DND-41 (cell line): Measurements from ENCODE around the gene NDNF.
A peak's percentile ranks its signal among the peaks of the same experiment; 100 is the strongest.

Experiments used
- ATAC-seq: fragments of 200-7000 bp; cut with Tn5 transposase; 3 replicates; pipeline ENCODE4 v1.9.1; 2021; ENCODE audit warnings: low read depth; ENCODE audit not compliant: insufficient read depth
- DNase-seq: peaks from one replicate; pipeline ENCODE4 v3.0.0-alpha.2; 2020
- H2AFZ ChIP-seq: 2 replicates; pipeline ENCODE4 v1.6.0; 2012; ENCODE audit warnings: low read depth, low read length
- H3K27ac ChIP-seq: 2 replicates; pipeline ENCODE4 v1.5.1; 2012; ENCODE audit warnings: low read length, inconsistent platforms
- H3K27me3 ChIP-seq: fragments of 200-600 bp; sonication (generic); 2 replicates; pipeline ENCODE4 v1.6.0; 2012; ENCODE audit warnings: low read length, mild to moderate bottlenecking, inconsistent platforms; ENCODE audit not compliant: insufficient read depth, poor library complexity
- H3K36me3 ChIP-seq: 2 replicates; pipeline ENCODE4 v1.5.1; 2012; ENCODE audit warnings: low read length, inconsistent platforms; ENCODE audit not compliant: insufficient read depth
- H3K4me1 ChIP-seq: 2 replicates; pipeline ENCODE4 v1.5.1; 2012; ENCODE audit warnings: mild to moderate bottlenecking, low read length; ENCODE audit not compliant: insufficient read depth
- H3K4me2 ChIP-seq: 2 replicates; pipeline ENCODE4 v1.6.0; 2012; ENCODE audit warnings: mild to moderate bottlenecking, moderate library complexity, low read length, inconsistent platforms; ENCODE audit not compliant: insufficient read depth
- H3K4me3 ChIP-seq, 2 experiments: fragments of 200-600 bp in 1 of 2; shearing (Covaris generic) in 1 of 2; 2 replicates each; pipeline ENCODE4 v1.5.1; 2012 to 2016; ENCODE audit warnings: inconsistent platforms in 2 of 2, low read length in 2 of 2, mild to moderate bottlenecking in 2 of 2, low read depth in 1 of 2, moderate library complexity in 1 of 2
- H3K79me2 ChIP-seq: 2 replicates; pipeline ENCODE4 v1.6.0; 2012; ENCODE audit warnings: low read length, inconsistent platforms; ENCODE audit not compliant: insufficient read depth
- H3K9ac ChIP-seq: 2 replicates; pipeline ENCODE4 v1.6.0; 2012; ENCODE audit warnings: low read depth, mild to moderate bottlenecking, inconsistent platforms, low read length, moderate library complexity
- H3K9me3 ChIP-seq: 2 replicates; pipeline ENCODE4 v1.5.1; 2012; ENCODE audit warnings: low read length, moderate library complexity, mild to moderate bottlenecking, inconsistent platforms; ENCODE audit not compliant: insufficient read depth, severe bottlenecking
- H4K20me1 ChIP-seq: 2 replicates; pipeline ENCODE4 v1.6.0; 2012; ENCODE audit warnings: low read length; ENCODE audit not compliant: insufficient read depth
- EZH2 ChIP-seq: IDR thresholded peaks from 3 replicates; pipeline ENCODE4 v1.6.1; 2012; ENCODE audit warnings: borderline replicate concordance, low read depth, mild to moderate bottlenecking, moderate library complexity, low read length, inconsistent platforms; ENCODE audit not compliant: severe bottlenecking
- TF ChIP-seq, protein P1 (sequence below): IDR thresholded peaks from 2 replicates; pipeline ENCODE4 v1.5.1; 2012; ENCODE audit warnings: borderline replicate concordance, low read length, moderate library complexity, mild to moderate bottlenecking; ENCODE audit not compliant: poor library complexity, severe bottlenecking; ENCODE audit errors: extremely low read depth

Gene NDNF

DNA sequence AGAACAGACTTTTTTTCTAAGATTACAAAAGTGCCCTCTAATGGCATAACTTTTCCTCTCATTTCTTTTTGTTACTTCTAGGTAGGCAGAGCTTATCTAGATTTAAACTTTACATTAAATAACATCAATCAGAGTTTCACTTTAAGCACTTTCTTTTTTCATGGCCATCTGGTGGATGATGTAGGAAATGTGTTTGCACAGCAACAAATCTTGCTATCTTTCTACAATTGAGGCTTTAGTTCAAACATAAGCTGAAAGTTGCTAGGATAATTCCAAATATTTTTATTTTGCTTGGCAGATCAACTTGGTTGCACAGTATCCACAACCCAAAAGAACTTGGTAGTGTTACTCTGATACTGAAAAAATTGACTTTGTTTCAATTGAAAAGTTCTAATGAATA lies 22.0 kb downstream of the NDNF start:
- no peak overlapping the region for H3K4me2 ChIP-seq
- no peak overlapping the region for H3K9ac ChIP-seq
- H3K4me1 ChIP-seq: 0 out of 2 replicates have a peak, but pooled peaks cover 4% of the 10 kb centered on the region
- H3K36me3 ChIP-seq: no peaks in the 10 kb centered on the region
- H3K4me3 ChIP-seq: no peak overlapping the region
- no peaks in the 10 kb centered on the region for H3K27me3 ChIP-seq
- ATAC-seq: no peak
- H3K79me2 ChIP-seq: no peaks in the 10 kb centered on the region
- H3K27ac ChIP-seq: no peak overlapping the region
- TF ChIP-seq EZH2: no peak
- TF ChIP-seq, protein P1, sequence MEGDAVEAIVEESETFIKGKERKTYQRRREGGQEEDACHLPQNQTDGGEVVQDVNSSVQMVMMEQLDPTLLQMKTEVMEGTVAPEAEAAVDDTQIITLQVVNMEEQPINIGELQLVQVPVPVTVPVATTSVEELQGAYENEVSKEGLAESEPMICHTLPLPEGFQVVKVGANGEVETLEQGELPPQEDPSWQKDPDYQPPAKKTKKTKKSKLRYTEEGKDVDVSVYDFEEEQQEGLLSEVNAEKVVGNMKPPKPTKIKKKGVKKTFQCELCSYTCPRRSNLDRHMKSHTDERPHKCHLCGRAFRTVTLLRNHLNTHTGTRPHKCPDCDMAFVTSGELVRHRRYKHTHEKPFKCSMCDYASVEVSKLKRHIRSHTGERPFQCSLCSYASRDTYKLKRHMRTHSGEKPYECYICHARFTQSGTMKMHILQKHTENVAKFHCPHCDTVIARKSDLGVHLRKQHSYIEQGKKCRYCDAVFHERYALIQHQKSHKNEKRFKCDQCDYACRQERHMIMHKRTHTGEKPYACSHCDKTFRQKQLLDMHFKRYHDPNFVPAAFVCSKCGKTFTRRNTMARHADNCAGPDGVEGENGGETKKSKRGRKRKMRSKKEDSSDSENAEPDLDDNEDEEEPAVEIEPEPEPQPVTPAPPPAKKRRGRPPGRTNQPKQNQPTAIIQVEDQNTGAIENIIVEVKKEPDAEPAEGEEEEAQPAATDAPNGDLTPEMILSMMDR: peak; percentile 44
- no peaks in the 10 kb centered on the region for H4K20me1 ChIP-seq
- DNase-seq: no peak
- no peak overlapping the region for H2AFZ ChIP-seq
- H3K9me3 ChIP-seq: no peaks in the 10 kb centered on the region

DNA sequence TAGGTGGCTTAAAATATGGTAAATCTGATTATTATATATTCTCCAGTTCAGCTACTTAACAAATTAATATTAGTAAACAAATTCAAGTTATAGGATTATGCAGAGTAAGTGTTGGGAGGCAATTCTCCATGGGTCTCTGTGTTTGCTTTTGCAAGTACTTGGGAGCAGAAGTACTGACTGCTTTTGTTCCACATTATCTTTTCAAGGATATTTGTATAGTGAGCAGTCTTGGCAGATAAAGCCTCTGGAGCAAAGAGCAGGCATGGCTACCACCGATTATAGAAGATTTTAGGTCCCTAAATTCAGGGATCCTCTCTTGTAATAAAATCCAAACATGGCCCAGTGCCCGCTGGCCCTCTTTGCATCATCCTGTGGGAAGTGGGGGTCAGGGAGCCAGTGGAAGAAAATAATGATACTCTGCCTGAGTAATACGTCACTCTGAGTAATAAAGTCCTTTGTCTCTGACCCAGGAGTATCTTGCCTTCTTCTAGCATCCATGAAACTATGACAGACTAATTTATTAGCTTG lies 23.2 kb downstream of the NDNF start:
- no peaks in the 10 kb centered on the region for H3K36me3 ChIP-seq

DNA sequence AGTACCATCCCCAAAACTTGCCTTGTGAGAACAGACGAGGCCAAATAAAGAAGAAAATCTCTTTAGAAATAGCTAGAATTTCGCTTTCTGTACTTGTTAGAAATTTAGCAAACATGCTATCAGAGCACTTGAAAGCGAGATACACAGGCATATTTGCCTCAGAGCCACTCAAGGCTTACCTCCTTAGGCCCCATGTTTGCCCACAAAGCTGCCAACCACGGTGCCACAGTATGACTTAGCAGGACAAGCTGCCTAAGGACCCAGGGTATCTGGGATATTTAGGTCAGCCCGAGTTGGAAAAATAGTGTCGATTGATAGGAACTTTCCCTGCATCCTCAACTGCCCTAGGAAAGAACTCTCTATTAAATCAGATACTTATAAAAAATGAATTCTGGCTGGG lies 24.2 kb downstream of the NDNF start:
- ATAC-seq: no peak
- TF ChIP-seq, protein P1: no peak
- no peak for TF ChIP-seq EZH2
- no peaks in the 10 kb centered on the region for H3K27me3 ChIP-seq
- H4K20me1 ChIP-seq: no peaks in the 10 kb centered on the region
- H3K4me1 ChIP-seq: no peaks in the 10 kb centered on the region
- no peak overlapping the region for H3K9ac ChIP-seq
- DNase-seq: no peak
- H3K4me2 ChIP-seq: no peak overlapping the region
- H3K36me3 ChIP-seq: no peaks in the 10 kb centered on the region
- H3K9me3 ChIP-seq: no peaks in the 10 kb centered on the region
- H3K27ac ChIP-seq: no peak overlapping the region
- no peak overlapping the region for H2AFZ ChIP-seq
- no peak overlapping the region for H3K4me3 ChIP-seq
- H3K79me2 ChIP-seq: no peaks in the 10 kb centered on the region

More for the DNA sequence above, 23.2 kb downstream of the NDNF start:
- no peak overlapping the region for H3K4me3 ChIP-seq
- no peak overlapping the region for H3K4me2 ChIP-seq
- H3K79me2 ChIP-seq: no peaks in the 10 kb centered on the region
- ATAC-seq (no peak), DNase-seq (no peak)
- no peak overlapping the region for H3K27ac ChIP-seq
- TF ChIP-seq, protein P1: no peak
- no peak for TF ChIP-seq EZH2
- H4K20me1 ChIP-seq: no peaks in the 10 kb centered on the region
- H3K9me3 ChIP-seq: no peaks in the 10 kb centered on the region
- H2AFZ ChIP-seq: no peak overlapping the region
- no peak overlapping the region for H3K9ac ChIP-seq
- H3K4me1 ChIP-seq: 0 out of 2 replicates have a peak, but pooled peaks cover 4% of the 10 kb centered on the region
- H3K27me3 ChIP-seq: no peaks in the 10 kb centered on the region
